Activated T-cell treated with anti-CD3 and anti-CD28 coated beads for 4 hours (primary cell): ENCODE data around the gene RTN1.
"Not testable (repeated sequence)": the region's sequence is repeated elsewhere in the genome, so short reads cannot be mapped to it uniquely, and the experiment has no call there.

ENCODE experiments used
- DNase-seq: peaks from one replicate; pipeline ENCODE4 v3.0.0-alpha.2; 2020

RTN1 gene

DNA sequence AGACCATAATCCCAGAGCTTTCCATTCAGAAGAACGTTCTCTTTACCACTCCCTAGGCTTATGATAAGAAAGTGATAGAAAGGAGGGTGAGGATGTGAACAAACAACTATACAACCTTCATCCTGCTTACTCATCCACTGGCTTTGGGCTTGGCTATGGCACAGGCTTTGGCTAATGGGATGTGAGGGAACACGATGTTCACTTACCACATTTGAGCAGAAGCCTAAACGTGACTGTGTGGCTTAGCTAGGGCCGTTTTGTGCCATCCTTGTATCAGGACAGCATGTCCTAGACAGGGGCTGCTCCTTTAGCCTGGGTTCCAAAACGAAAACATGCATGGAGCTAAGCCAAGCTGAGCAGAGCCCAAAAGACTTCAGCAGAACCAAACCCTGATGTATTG is 175.4 kb downstream of the RTN1 start:
- DNase-seq = no peak

- DNase-seq = no peak
These were observed 179.3 kb downstream of the RTN1 start for GRCh38 chr14:59691266-59691665.

GRCh38 chr14:59690426-59690825 is 180.2 kb downstream of the RTN1 start:
- DNase-seq = no peak

GRCh38 chr14:59688224-59689170 is 182.1 kb downstream of the RTN1 start:
- no peak for DNase-seq

GRCh38 chr14:59687663-59688062 is 182.9 kb downstream of the RTN1 start:
- no peak for DNase-seq

GRCh38 chr14:59679872-59680271 is 190.7 kb downstream of the RTN1 start:
- DNase-seq = no peak

DNA sequence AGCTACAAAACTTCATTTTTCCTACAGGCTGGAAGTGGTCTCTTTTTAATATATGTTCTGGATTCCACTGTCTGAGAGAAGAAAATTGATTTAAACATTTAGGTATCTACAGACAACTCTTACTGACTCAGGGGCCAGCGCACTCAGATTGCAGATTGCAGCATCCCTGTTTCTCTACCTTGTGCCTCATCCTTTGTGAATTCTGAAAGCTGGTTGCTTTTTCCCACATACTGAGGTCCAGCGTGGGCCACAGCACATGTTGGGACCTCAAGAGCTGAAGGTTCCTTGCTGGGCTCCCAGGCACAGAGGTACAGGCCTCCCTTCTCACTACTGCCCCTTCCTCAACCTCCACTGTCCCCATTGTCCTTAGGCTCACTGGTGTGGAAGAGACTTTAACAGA is 192.2 kb downstream of the RTN1 start:
- no peak for DNase-seq

GRCh38 chr14:59677771-59678231 is 192.8 kb downstream of the RTN1 start:
- no peak for DNase-seq

GRCh38 chr14:59675394-59675793 is 195.2 kb downstream of the RTN1 start:
- no peak for DNase-seq

- DNase-seq = no peak
These were observed 205.8 kb downstream of the RTN1 start for GRCh38 chr14:59664741-59665140.

DNA sequence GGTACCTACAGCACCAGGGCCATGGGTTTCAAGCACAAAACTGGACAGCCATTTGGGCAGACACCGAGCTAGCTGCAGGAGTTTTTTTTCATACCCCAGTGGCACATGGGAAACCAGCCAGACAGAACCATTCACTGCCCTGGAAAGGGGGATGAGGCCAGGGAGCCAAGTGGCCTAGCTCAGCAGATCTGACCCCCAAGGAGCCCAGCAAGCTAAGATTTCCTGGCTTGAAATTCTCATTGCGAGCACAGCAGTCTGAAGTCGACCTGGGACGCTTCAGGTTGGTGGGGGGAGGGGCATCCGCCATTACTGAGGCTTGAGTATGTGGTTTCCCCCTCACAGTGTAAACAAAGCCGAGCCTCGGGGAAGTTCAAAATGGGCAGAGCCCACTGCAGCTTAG is 212.8 kb downstream of the RTN1 start:
- DNase-seq = no peak

DNA sequence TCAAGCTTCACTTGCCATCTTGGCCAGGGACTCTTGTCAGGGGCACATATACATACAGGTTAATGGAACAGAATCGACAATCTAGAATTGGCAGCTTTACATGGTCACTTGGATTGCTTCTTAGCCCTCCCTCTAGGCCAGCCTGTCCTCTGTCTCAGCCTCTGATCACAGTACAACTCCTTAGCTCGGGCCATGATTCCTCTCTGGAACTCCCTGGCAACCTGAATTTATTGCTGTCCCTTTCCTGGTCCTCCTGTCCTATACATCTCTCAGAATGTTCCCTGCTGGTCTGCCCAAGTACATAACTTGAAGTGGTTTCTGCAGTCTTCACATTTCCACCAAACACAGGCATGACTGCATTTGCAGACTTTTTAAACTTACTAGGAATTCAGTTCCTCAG is 214.1 kb downstream of the RTN1 start:
- no peak for DNase-seq

DNA sequence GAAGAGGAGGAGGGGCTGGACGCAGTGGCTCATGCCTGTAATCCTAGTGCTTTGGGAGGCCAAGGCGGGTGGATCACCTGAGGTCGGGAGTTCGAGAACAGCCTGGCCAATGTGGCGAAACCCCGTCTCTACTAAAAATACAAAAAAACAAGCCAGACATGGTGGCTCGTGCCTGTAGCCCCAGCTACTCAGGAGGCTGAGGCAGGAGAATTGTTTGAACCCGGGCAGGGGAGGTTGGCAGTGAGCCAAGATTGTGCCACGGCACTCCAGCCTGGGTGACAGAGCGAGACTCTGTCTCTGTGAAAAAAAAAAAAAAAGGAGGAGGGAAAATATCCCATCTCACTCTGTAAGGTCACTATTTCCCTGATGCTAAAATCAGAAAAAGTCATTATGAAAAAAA is 216.4 kb downstream of the RTN1 start:
- DNase-seq = not testable (repeated sequence)

- not testable (repeated sequence) for DNase-seq
These were observed 223.7 kb downstream of the RTN1 start for GRCh38 chr14:59646832-59647231.

- no peak for DNase-seq
These were observed 231.7 kb downstream of the RTN1 start for GRCh38 chr14:59638885-59639284.

- DNase-seq = no peak
These were observed 236.0 kb downstream of the RTN1 start for GRCh38 chr14:59634617-59635016.

- no peak for DNase-seq
These were observed 237.1 kb downstream of the RTN1 start for GRCh38 chr14:59633486-59633885.

- no peak for DNase-seq
These were observed 238.2 kb downstream of the RTN1 start for GRCh38 chr14:59632381-59632780.

DNA sequence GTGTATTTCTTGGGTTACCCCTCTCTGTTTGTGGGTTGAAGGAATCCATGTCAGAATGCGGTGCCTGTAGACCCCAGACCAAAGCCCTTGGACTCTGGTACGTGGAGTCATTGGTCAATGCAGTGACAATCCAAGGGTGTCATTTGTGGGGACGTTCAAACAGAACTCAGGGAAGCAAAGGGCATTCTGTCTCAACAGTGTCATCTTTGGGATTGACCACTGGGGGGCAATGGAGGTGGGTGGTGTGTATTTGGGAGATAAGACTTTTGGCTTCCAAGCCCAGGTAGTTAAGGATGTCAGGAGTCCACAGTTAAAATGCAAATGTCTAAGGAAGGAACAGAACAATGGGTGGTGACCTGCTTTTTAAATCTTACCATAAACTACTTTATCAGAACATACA is 239.3 kb downstream of the RTN1 start:
- no peak for DNase-seq

GRCh38 chr14:59630288-59630963 is 240.2 kb downstream of the RTN1 start:
- DNase-seq = no peak

GRCh38 chr14:59629444-59630287 is 240.9 kb downstream of the RTN1 start:
- DNase-seq = no peak

DNA sequence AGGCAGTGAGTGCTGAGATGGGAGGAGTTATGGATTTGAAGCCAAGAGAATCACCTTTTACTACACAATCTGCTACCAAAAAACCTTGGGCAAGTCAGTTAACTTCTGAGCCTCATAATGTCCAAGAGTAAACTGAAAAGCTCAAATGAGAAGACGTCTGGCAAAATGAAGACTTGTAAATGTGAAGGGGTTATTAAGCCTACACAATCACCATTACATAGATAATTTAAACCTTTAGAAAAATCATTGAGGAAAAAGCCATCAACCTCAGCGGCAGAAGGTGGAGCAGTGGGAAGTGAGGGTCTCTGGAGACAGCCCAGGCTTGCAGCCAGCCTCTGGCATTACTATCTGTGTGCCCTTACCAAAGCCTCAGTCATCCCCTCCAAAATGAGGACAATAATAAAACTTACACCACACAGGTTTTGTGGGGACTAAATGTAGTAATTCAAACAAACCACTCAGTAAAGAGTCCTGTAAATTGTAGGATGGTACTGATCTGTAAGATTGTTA is 243.5 kb downstream of the RTN1 start:
- no peak for DNase-seq

DNA sequence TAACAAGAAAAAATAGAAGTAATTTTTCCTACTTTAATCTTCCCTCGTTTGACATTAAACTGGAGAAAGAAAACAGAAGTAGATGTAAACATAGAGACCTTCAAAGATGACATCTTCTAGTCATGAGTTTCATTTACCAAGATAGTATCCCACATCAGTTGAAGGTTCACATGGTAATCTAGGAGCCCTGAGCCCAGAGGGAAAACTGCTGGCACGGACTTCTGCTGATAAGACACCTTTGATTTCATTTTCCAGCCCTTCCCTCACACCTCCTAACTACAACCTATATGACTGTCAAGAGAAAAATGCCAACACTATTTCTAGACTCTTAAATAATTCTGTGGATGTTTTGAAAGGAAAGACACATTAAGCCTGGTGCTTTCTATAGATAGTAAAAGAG is 247.9 kb downstream of the RTN1 start:
- DNase-seq = no peak
